Body of pancreas (tissue), 4 donors: ENCODE data around the gene PHYHIPL.

Experiments
- POLR2A ChIP-seq, 3 donors: fragments of 450-650 bp; IDR thresholded peaks; one replicate each; pipeline ENCODE4 v1.6.1; 2016; ENCODE audit warnings: antibody characterized with exemption in 3 of 3, mild to moderate bottlenecking in 2 of 3
- TF ChIP-seq, protein P1 (sequence below), 7 experiments: fragments of 450-650 bp in 4 of 7; fragments of 200-600 bp in 3 of 7; sonication (generic) in 3 of 7; IDR thresholded peaks; one replicate each; pipeline ENCODE4 v1.5.1; 2016 to 2019; ENCODE audit warnings: antibody characterized with exemption in 7 of 7

DNA sequence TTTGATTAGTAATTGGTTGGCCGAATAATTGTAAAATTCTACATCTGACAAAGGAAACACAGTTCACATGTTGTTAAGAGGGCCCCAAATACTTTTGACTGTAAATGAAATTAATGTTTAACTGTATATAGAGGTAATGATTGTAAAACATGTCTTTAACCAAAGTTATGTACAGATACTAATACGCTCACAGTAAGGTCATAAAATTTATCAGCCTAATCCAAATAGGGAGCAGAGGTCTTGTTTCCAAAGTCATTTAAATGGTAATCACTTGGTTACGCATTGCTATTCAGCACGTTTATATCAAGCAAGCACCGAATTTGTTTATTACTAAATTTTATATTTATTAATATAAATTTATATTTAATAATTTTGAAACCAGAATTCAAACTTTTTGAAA is 1.4 kb downstream of the PHYHIPL start:
- TF ChIP-seq, protein P1, sequence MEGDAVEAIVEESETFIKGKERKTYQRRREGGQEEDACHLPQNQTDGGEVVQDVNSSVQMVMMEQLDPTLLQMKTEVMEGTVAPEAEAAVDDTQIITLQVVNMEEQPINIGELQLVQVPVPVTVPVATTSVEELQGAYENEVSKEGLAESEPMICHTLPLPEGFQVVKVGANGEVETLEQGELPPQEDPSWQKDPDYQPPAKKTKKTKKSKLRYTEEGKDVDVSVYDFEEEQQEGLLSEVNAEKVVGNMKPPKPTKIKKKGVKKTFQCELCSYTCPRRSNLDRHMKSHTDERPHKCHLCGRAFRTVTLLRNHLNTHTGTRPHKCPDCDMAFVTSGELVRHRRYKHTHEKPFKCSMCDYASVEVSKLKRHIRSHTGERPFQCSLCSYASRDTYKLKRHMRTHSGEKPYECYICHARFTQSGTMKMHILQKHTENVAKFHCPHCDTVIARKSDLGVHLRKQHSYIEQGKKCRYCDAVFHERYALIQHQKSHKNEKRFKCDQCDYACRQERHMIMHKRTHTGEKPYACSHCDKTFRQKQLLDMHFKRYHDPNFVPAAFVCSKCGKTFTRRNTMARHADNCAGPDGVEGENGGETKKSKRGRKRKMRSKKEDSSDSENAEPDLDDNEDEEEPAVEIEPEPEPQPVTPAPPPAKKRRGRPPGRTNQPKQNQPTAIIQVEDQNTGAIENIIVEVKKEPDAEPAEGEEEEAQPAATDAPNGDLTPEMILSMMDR (IDR thresholded peaks at IDR 0.05) = no peak
- no peak for TF ChIP-seq POLR2A (IDR thresholded peaks at IDR 0.05)
